Body of pancreas (tissue), 4 donors: ENCODE results near the gene AKR1C1. TPM values are rescaled to one million over a fixed set of nuclear protein-coding genes. Genes with fewer than 3 reads are reported as not detected.
"Not testable (repeated sequence)": the region's sequence is repeated elsewhere in the genome, so short reads cannot be mapped to it uniquely, and the experiment has no call there.

Experiments used
- ATAC-seq: fragments of 150-250 bp; one replicate; pipeline ENCODE4 v1.9.1; 2016
- DNase-seq, 4 donors: peaks; one replicate each; pipeline ENCODE4 v3.0.0-alpha.2; 2019
- H3K27ac ChIP-seq, 4 donors: fragments of 200-600 bp; sonication (generic); 1 replicate in 3 of 4; 2 replicates in 1 of 4; pipeline versions ENCODE4 v1.5.1 to v1.6.1; 2016 to 2019; ENCODE audit warnings: mild to moderate bottlenecking in 1 of 4, mixed read lengths in 1 of 4, moderate library complexity in 1 of 4
- H3K27me3 ChIP-seq, 2 donors: fragments of 200-600 bp; sonication (generic); one replicate each; pipeline ENCODE4 v1.6.0; 2016; ENCODE audit warnings: mild to moderate bottlenecking in 1 of 2
- H3K36me3 ChIP-seq, 2 donors: fragments of 200-600 bp; sonication (generic); replicated peaks in 1 of 2; 2 replicates each; pipeline ENCODE4 v1.5.1; 2016; ENCODE audit warnings: low read depth in 2 of 2; ENCODE audit not compliant: insufficient read depth in 1 of 2
- H3K4me1 ChIP-seq: fragments of 200-600 bp; sonication (generic); one replicate; pipeline ENCODE4 v1.6.0; 2016
- H3K4me3 ChIP-seq, 2 donors: fragments of 200-600 bp; sonication (generic); 1 replicate in 1 of 2; 2 replicates in 1 of 2; pipeline ENCODE4 v1.5.1; 2016 to 2019
- H3K9me3 ChIP-seq, 3 donors: fragments of 200-600 bp; sonication (generic); 1 replicate in 2 of 3; 2 replicates in 1 of 3; pipeline ENCODE4 v1.5.1; 2016
- POLR2A ChIP-seq, 3 donors: fragments of 450-650 bp; IDR thresholded peaks; one replicate each; pipeline ENCODE4 v1.6.1; 2016; ENCODE audit warnings: antibody characterized with exemption in 3 of 3, mild to moderate bottlenecking in 2 of 3
- WGBS, 2 donors: methylation state at CpG; one replicate each; pipeline ENCODE4 v1.1.5; 2017; 5-methylcytosine and 5-hydroxymethylcytosine counted together
- intact Hi-C: fragments of 100-400 bp; cut with DNase I; formaldehyde crosslinking; loops from one replicate; pipeline ENCODE4 v1.15.1; 2023
- total RNA-seq, 2 donors: library from RNA; depleted of rRNA; stranded (reverse); fragments of >200 nt; gene quantifications; one replicate each; pipeline ENCODE4 v1.1.0, GENCODE V29; 2016
- TF ChIP-seq, protein P1 (sequence below), 7 experiments: fragments of 450-650 bp in 4 of 7; fragments of 200-600 bp in 3 of 7; sonication (generic) in 3 of 7; IDR thresholded peaks; one replicate each; pipeline ENCODE4 v1.5.1; 2016 to 2019; ENCODE audit warnings: antibody characterized with exemption in 7 of 7

Gene AKR1C1
- total RNA-seq, 2 donors from 2014 or later: 18.9 to 49.4 TPM

DNA sequence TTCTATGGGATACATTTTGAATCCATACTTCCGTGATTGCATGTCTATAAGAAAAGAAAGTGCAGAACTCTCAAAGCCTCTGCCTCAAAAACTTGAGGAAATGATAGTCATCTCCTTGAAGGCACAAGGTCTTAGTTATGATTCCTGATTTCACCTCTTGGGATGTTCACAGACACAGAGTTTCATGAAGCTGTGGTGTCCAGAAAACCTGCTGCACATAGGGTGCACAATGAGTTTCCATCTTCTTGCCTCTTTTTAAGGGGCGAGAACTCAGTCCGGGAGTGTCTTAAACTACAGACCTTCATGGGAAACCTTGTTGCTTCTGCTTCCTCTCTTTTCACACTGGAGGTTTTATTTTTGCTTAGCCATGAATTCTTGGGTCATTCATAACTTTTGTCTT is 4.0 kb downstream of the AKR1C1 start:
- H3K36me3 ChIP-seq, H3K4me3 ChIP-seq, H3K27ac ChIP-seq, ATAC-seq, DNase-seq, intact Hi-C loops, H3K27me3 ChIP-seq, H3K4me1 ChIP-seq, H3K9me3 ChIP-seq: not testable (repeated sequence)
- WGBS, 2 donors: 84 to 91% methylated on average over 3 of the region's 3 CpGs

DNA sequence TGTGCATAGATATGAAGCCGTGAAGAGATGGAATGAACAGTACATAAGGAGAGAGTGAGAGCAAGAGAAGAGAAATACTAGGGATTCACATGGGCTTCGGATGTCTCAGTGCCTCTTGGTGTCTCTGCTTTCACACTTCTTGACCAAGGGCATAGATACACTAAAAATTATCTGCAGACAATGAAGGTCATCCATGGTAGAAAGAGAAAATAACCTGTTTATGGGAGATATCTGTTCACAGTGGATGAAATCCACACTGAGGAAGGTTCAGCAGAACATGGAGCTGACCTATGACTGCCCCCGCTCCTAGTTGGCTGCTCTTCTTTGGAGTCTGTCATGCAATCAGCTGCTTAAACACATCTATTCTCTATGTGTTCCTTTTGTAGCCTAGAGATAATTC is 6.1 kb downstream of the AKR1C1 start:
- H3K4me3 ChIP-seq, H3K4me1 ChIP-seq, DNase-seq, ATAC-seq, H3K9me3 ChIP-seq, intact Hi-C loops, H3K36me3 ChIP-seq, H3K27ac ChIP-seq, H3K27me3 ChIP-seq: not testable (repeated sequence)
- 89 to 93% methylated on average over 3 of the region's 3 CpGs for WGBS, 2 donors

DNA sequence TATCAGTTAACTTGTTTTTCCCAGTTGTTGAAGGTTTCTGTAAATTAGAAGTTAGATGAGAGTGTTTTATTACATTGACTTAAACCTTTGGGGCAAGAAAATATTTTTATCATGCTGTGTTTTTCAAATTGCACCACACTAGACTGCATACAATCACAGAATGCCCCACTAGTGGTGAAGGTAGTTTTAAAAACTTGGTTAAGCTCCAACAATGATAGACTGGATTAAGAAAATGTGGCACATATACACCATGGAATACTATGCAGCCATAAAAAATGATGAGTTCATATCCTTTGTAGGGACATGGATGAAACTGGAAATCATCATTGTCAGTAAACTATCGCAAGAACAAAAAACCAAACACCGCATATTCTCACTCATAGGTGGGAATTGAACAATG is 7.1 kb downstream of the AKR1C1 start:
- H3K4me3 ChIP-seq, ATAC-seq, H3K4me1 ChIP-seq, H3K27me3 ChIP-seq, intact Hi-C loops, H3K9me3 ChIP-seq, H3K27ac ChIP-seq, H3K36me3 ChIP-seq, DNase-seq: not testable (repeated sequence)
- WGBS, 2 donors: 89 to 96% methylated on average over 2 of the region's 2 CpGs

DNA sequence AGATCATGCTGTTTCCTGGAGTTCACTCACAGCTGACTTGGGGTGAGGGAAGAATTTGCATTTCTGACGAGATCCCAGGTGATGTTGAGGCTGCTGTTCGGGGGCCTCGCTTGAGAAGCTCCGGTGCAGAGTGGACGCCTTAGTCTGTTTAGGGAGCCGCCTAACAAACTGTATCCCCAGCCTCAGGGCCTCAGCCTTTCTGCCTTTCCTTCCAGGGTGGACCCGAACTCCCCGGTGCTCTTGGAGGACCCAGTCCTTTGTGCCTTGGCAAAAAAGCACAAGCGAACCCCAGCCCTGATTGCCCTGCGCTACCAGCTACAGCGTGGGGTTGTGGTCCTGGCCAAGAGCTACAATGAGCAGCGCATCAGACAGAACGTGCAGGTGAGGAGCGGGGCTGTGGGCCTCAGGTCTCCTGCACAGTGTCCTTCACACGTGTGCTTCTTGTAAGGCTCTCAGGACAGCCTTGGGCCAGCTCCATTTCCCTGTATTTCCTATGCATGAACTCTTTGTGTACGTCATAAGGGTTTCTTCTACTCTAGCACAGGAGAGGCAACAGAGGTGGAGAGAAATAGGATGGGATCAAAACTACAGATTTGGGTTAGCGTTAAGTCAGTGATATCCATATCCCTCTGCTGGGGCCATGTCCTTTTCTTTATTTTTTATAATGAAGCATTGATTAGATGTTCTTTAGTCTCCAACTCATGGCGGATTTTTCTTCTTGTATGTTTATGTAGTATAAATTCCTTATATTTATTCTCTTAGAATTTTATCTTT is 9.3 kb downstream of the AKR1C1 start:
- H3K27ac ChIP-seq, H3K4me3 ChIP-seq, DNase-seq, ATAC-seq, H3K27me3 ChIP-seq, H3K9me3 ChIP-seq, H3K36me3 ChIP-seq, intact Hi-C loops, H3K4me1 ChIP-seq: not testable (repeated sequence)
- WGBS, 2 donors: 92 to 98% methylated on average over 7 to 10 of the region's 18 CpGs

DNA sequence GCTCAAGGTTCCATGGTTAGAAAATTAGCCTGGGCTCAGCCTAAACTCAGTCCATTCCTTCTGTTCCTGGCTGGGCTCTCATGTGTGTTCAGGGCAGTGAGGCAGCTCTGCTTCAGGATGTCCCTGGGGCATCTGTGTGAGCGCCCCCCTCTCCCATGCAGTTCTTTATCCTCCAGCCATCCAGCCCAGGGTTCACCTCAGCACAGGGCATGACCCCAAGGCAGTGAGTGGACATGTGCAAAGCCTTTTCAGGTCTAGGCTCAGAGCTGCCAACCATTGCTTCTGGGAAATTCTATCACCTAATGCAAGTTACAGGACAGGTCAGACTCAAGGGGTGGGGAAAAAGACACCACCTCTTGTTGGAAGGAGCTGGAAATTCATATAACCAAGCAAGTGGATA is 10.1 kb downstream of the AKR1C1 start:
- intact Hi-C loops, H3K4me3 ChIP-seq, DNase-seq, H3K27me3 ChIP-seq, H3K9me3 ChIP-seq, ATAC-seq, H3K4me1 ChIP-seq, H3K36me3 ChIP-seq, H3K27ac ChIP-seq: not testable (repeated sequence)
- WGBS, 2 donors: 71 to 100% methylated on average over 1 of the region's 1 CpG

DNA sequence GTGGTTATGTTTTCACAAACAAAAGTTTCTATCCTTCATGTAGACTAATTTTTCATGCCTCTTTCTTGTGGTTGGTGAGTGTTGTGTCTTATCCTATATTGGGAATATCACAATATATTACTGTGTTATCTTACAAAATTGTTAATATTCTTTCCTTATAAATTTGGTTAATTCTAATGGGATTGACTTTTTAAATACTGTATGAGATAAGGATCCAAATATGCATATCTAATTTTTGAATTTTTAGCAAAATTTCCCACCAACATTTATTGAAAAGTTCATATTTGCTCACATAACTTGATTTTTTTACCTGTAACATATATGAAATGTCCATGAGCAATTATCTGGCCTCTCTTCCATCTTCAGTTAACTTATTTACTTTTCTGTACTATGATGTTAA is 11.2 kb downstream of the AKR1C1 start:
- H3K4me1 ChIP-seq, H3K27me3 ChIP-seq, H3K9me3 ChIP-seq, intact Hi-C loops, H3K36me3 ChIP-seq, H3K4me3 ChIP-seq, H3K27ac ChIP-seq, ATAC-seq, DNase-seq: not testable (repeated sequence)

DNA sequence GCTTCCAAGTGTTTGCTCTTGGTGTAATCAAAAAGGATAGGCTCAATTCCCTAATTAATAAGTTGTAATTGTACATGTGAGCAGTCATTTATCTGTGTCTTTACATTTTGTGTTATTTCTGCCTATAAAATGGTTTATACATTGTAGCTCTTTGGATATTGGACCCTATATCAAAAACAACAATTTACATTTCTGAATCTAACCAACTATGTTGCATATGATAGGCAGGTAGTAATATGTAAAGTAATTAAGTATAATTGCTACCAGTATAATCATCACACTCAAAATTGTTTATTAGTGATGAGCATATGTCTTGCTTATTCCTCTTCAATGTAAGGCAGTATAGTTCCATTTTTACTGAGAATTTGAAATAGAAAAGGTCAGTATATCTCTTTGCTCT is 13.8 kb downstream of the AKR1C1 start:
- no peaks in the 10 kb centered on the region for H3K9me3 ChIP-seq
- TF ChIP-seq, protein P1, sequence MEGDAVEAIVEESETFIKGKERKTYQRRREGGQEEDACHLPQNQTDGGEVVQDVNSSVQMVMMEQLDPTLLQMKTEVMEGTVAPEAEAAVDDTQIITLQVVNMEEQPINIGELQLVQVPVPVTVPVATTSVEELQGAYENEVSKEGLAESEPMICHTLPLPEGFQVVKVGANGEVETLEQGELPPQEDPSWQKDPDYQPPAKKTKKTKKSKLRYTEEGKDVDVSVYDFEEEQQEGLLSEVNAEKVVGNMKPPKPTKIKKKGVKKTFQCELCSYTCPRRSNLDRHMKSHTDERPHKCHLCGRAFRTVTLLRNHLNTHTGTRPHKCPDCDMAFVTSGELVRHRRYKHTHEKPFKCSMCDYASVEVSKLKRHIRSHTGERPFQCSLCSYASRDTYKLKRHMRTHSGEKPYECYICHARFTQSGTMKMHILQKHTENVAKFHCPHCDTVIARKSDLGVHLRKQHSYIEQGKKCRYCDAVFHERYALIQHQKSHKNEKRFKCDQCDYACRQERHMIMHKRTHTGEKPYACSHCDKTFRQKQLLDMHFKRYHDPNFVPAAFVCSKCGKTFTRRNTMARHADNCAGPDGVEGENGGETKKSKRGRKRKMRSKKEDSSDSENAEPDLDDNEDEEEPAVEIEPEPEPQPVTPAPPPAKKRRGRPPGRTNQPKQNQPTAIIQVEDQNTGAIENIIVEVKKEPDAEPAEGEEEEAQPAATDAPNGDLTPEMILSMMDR (IDR thresholded peaks at IDR 0.05): no peak
- TF ChIP-seq POLR2A (IDR thresholded peaks at IDR 0.05): no peak
- no peaks in the 10 kb centered on the region for H3K27me3 ChIP-seq
- no peak overlapping the region for H3K27ac ChIP-seq
- intact Hi-C loops: no loop called here
- peaks cover 9% of the 10 kb centered on the region for H3K4me1 ChIP-seq
- no peak overlapping the region for H3K4me3 ChIP-seq
- no peak for ATAC-seq
- no peak for DNase-seq
- H3K36me3 ChIP-seq: no peaks in the 10 kb centered on the region

DNA sequence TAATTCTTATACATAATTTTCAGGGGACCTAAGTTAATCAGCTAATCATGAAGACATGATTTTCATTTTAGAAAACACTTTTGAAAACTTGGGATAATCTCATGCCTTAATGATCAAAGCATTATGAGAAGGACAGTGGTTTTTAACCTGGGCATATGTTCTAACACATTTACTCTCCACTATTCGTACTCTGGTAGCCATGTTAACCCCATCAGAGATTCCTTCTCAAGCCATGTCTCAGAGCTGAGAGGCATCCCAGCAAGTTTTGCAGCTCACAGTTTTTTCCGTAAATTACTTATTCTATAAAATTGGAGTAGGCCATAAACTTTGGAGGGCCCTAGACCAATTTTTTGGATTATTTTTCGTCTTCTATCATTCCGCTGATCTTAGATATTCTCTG is 15.7 kb downstream of the AKR1C1 start:
- Histone ChIP-seq H3K9me3 (no peaks in the 10 kb centered on the region), H3K4me3 (no peak overlapping the region), H3K36me3 (no peaks in the 10 kb centered on the region), H3K27ac (no peak overlapping the region), H3K27me3 (no peaks in the 10 kb centered on the region), H3K4me1 (peaks cover 25% of the 10 kb centered on the region)
- no peak for DNase-seq
- no peak for ATAC-seq
- 93 to 94% methylated on average over 4 of the region's 4 CpGs for WGBS, 2 donors
- intact Hi-C loops: no loop called here
- TF ChIP-seq, protein P1 (IDR thresholded peaks at IDR 0.05): no peak
- TF ChIP-seq POLR2A (IDR thresholded peaks at IDR 0.05): no peak
